NT2/D1 (cell line): ENCODE data around the gene PRPF4.

Experiments
- SUZ12 ChIP-seq: IDR thresholded peaks from 2 replicates; pipeline ENCODE4 v1.6.1; 2011; ENCODE audit not compliant: insufficient read length, insufficient read depth; ENCODE audit errors: extremely low read depth
- ZNF274 ChIP-seq: IDR thresholded peaks from 2 replicates; pipeline ENCODE4 v1.6.1; 2011; ENCODE audit warnings: mild to moderate bottlenecking, low read depth, low read length

GRCh38 chr9:113238202-113238858, 37.1 kb upstream of the PRPF4 start:
- TF ChIP-seq ZNF274 = no peak
- TF ChIP-seq SUZ12 = no peak
